ENCODE data around the gene FIGNL2.

Gene FIGNL2

DNA sequence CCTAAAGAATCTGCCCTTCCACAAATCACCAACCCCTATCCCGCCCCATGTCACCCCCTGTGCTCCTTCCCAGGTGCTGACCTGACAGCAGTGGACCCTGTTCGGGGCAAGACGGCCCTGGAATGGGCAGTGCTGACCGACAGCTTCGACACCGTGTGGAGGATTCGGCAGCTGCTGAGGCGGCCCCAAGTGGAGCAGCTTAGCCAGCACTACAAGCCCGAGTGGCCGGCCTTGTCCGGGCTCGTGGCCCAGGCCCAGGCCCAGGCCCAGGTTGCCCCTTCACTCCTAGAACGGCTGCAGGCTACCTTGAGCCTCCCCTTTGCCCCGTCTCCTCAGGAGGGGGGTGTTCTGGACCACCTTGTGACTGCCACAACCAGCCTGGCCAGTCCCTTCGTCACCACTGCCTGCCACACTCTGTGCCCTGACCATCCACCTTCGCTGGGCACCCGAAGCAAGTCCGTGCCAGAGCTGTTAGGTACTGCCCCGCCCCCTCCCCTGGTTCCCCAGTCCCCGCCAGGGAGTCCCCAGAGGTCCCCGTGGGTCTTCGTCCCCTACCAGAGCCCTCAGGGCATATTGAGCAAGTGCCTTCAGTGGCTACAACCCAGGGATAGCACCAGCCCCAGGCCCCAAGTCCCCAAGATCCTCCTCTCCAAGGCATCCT, 42.1 kb upstream of the FIGNL2 start:
- TF ChIP-seq, protein P1, sequence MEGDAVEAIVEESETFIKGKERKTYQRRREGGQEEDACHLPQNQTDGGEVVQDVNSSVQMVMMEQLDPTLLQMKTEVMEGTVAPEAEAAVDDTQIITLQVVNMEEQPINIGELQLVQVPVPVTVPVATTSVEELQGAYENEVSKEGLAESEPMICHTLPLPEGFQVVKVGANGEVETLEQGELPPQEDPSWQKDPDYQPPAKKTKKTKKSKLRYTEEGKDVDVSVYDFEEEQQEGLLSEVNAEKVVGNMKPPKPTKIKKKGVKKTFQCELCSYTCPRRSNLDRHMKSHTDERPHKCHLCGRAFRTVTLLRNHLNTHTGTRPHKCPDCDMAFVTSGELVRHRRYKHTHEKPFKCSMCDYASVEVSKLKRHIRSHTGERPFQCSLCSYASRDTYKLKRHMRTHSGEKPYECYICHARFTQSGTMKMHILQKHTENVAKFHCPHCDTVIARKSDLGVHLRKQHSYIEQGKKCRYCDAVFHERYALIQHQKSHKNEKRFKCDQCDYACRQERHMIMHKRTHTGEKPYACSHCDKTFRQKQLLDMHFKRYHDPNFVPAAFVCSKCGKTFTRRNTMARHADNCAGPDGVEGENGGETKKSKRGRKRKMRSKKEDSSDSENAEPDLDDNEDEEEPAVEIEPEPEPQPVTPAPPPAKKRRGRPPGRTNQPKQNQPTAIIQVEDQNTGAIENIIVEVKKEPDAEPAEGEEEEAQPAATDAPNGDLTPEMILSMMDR (conservative IDR thresholded peaks at IDR 0.05; ENCODE audit: low read depth, low read length), result no peak
- DNase-seq (ENCODE audit: low read depth), result no peak
- no peak overlapping the region for H3K4me3 ChIP-seq (ENCODE audit: low read depth, low read length)

DNA sequence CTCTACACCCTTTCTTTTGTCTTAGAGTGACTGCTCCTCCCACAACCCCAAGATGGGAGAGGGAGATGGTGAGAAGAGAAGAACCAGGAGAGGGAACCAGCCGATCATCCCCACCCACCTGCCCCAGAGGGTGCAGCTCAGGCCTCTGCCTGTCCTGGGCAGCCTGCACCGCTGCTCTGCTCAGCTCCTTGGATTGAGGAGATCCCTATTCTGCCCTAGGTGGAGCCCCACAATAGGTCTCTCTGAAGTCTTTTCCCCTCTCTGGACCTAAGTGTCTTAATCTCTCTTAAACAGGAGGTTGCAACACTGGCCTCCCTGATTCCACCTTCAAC, 41.6 kb upstream of the FIGNL2 start:
- TF ChIP-seq, protein P1 (conservative IDR thresholded peaks at IDR 0.05; ENCODE audit: low read depth, low read length), result no peak
- no peak for DNase-seq (ENCODE audit: low read depth)
- no peak overlapping the region for H3K4me3 ChIP-seq (ENCODE audit: low read depth, low read length)

DNA sequence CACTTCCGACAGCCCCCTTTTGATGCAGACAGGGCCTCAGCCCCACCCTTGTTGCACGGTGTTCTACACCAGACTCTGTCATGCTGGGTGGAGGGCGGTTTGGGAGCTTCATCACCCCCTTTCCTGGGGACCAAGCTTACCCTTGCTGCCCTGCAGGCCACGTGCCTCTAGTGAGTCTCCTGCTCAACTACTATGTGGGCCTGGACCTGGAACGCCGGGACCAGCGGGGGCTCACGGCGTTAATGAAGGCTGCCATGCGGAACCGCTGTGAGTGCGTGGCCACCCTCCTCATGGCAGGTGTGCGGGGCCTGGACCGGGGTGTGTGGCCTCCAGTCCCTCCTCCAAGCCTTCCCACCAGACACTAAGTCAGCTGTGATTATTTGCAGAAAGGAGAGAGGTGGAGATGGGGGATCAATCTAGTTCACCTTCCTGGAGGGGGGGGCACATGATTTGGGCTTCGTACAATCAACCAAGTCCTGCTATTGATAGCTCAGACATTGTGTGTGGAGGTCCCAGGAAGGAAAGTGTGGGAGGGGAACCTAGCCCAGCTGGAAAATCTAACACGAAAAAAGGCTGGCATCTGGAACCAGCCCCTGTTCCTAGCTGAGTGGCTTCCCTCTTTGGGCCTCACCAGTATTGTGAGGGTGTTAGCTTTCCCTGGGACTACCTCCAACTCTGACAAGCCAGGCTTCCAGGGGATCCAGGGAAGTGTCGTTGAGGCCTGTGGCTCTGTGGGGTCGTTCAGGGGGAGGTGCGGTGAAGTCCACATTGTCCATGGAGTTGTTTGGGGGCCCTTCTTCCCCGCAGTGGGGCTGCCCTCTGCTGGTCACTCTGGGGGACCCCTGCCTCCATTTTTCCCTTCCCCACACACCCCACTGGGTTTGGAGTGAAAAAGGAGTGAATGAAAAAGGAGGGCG, 41.0 kb upstream of the FIGNL2 start:
- no peak for DNase-seq (ENCODE audit: low read depth)
- H3K4me3 ChIP-seq (ENCODE audit: low read depth, low read length), result no peak overlapping the region
- TF ChIP-seq, protein P1 (conservative IDR thresholded peaks at IDR 0.05; ENCODE audit: low read depth, low read length), result peak; percentile 42

DNA sequence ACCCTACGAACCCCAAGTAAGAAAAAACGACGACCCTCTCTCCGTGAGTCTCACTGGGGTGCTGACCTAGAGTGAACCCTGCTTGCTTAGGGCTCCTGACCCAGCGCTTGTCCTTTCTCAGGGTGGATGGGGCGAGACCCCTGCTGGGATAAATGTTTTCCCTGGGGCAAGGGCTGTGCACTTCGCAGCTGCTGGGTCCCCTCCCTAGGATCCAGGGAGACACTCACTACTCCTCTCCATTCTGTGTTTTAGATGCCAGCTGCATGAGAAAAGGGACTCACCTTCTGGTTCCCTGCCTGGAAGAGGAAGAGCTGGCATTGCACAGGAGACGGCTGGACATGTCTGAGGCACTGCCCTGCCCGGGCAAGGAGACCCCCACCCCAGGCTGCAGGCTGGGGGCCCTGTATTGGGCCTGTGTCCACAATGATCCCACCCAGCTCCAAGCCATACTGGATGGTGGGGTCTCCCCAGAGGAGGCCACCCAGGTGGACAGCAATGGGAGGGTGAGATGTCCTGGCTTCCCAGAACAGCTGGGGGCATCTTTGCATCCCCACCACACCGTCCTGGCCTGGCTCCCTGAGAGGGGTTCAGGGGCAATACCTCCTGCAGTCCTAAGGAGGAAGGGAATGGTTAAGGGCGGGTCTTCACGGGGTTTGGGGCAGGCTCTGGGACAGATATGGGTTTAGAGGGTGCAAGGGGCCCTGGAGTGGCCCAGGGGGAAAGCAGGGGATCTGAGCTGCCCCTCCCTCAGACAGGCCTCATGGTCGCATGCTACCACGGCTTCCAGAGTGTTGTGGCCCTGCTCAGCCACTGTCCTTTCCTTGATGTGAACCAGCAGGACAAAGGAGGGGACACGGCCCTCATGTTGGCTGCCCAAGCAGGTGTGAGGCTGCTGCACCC, 40.0 kb upstream of the FIGNL2 start:
- TF ChIP-seq, protein P1 (conservative IDR thresholded peaks at IDR 0.05; ENCODE audit: low read depth, low read length), result no peak
- H3K4me3 ChIP-seq (ENCODE audit: low read depth, low read length), result no peak overlapping the region
- no peak for DNase-seq (ENCODE audit: low read depth)

DNA sequence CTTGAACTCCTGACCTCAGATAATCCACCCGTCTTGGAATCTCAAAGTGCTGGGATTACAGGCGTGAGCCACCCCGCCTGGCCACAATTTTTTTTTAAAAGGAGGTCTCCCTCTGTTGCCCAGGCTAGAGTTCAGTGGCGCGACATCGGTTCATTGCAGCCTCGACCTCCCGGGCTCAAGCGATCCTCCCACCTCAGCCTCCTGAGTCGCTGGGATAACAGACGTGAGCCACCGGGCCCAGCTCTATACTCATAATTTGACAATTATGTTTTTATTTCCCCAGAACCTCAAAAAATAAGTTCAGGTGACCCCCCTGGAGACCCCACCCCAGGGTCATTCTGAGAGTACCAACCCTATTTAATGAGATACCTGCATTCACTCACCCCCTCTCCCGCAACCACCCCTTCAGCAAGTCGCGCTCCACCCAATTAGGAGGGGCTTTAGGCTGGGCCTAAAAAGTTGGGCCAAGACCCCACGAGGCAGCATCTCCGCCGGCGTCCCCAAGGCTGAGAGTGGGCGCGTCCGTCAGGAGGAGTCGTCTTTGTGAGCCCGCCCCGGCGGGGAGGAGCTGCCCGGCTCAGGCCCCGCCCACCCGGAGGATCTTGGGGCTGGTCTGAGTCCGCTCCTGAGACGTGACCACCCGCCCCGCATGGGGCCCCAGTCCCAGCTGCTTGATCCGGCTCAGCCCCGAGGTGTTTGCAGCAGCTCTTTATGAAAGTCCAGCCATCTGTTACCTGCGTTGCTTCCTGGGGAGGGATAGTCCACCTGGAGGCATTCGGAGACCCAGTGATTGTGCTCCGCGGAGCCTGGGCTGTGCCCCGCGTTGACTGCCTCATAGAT, 39.2 kb upstream of the FIGNL2 start, which contains the start of gene ANKRD33:
Gene ANKRD33 (plus strand): TSS at position 628 of the 840 bp plus-strand sequence. CDS start 84 bp downstream, at position 712.
- TF ChIP-seq, protein P1 (conservative IDR thresholded peaks at IDR 0.05; ENCODE audit: low read depth, low read length), result no peak
- peak; percentile 45 for DNase-seq (ENCODE audit: low read depth)

More for the DNA sequence above, 39.2 kb upstream of the FIGNL2 start, which contains the start of gene ANKRD33:
- H3K4me3 ChIP-seq (ENCODE audit: low read depth, low read length), result peak within 1 kb of the TSS; percentile 11
